Ovary (tissue), 3 donors: ENCODE data around the gene STK16.

Experiments used
- CTCF ChIP-seq, 3 donors: fragments of 450-650 bp in 2 of 3; fragments of 200-600 bp in 1 of 3; IDR thresholded peaks; one replicate each; pipeline versions ENCODE4 v1.5.1 to v1.8.0; 2016 to 2022; ENCODE audit warnings: antibody characterized with exemption in 3 of 3, mild to moderate bottlenecking in 1 of 3
- EP300 ChIP-seq: sonication (generic); formaldehyde crosslinking; IDR thresholded peaks from one replicate; pipeline ENCODE4 v1.6.1; 2017; ENCODE audit warnings: antibody characterized with exemption
- donor health status: DM: no; HTN: no; CAD: no.

- TF ChIP-seq EP300 (no peak), CTCF (IDR thresholded peaks at IDR 0.05) (no peak)
These were observed 25.3 kb upstream of the STK16 start for GRCh38 chr2:219219784-219220532.
